LNCaP clone FGC (cell line): Measurements from ENCODE around the gene UBE2Q1.

Source experiments
- DNase-seq: peaks from one replicate; pipeline ENCODE4 v3.0.0-alpha.2; 2011; ENCODE audit warnings: low read depth
- H3K4me3 ChIP-seq: 2 replicates; pipeline ENCODE4 v1.5.1; 2011; ENCODE audit warnings: mild to moderate bottlenecking, low read depth, low read length, control low read depth
- CTCF ChIP-seq: IDR thresholded peaks from 2 replicates; pipeline ENCODE4 v1.5.1; 2012; ENCODE audit warnings: mild to moderate bottlenecking; ENCODE audit not compliant: control insufficient read depth, insufficient read depth; ENCODE audit errors: extremely low read depth

UBE2Q1 gene

DNA sequence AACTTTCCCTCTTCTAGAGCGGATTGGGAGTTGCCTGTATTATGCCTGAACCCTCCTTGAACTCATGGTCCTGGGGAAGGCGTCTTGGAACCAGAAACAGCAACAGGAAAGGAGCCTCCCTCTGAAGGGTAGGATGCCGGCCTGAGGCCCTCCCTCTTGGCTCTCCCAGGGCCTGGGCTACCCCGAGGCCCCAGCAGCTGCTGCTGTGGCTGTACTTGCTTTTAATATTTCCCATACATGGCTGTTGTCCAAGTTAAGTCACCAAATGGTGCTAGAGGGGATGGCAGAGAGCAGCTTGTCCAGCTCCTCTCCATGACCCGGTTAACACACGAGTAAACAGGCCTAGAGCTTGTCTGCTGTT lies 19.6 kb upstream of the UBE2Q1 start:
- no peak for TF ChIP-seq CTCF
- DNase-seq = no peak
- H3K4me3 ChIP-seq = no peak overlapping the region

GRCh38 chr1:154577346-154578057 lies 19.0 kb upstream of the UBE2Q1 start:
- H3K4me3 ChIP-seq = no peak overlapping the region
- no peak for TF ChIP-seq CTCF
- DNase-seq = no peak

- no peak overlapping the region for H3K4me3 ChIP-seq
- no peak for DNase-seq
- no peak for TF ChIP-seq CTCF
Observed at GRCh38 chr1:154575951-154576566, 17.6 kb upstream of the UBE2Q1 start.

- no peak overlapping the region for H3K4me3 ChIP-seq
- DNase-seq = no peak
- TF ChIP-seq CTCF = no peak
Observed at GRCh38 chr1:154575147-154575927, 16.9 kb upstream of the UBE2Q1 start.

DNA sequence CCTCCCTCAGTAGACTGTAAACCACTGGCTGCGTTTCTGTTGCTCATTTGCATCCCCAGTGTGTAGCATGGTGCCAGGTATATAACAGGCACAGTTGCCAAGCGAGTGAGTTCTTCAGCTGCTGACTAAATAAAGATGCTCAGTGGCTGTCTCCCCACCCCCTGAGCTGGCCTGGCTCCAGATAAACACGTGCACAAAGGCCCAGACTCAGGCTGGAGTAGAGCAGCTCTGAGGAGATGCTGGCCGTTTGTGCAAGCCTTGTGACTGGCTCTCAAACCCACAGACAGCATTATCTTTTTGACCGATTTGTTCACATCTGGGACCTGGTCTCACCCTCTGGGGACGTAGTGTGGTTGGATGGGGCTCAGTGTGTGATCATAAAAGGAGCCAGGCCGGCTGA lies 16.3 kb upstream of the UBE2Q1 start:
- H3K4me3 ChIP-seq = no peak overlapping the region
- DNase-seq = peak; percentile 63
- no peak for TF ChIP-seq CTCF

DNA sequence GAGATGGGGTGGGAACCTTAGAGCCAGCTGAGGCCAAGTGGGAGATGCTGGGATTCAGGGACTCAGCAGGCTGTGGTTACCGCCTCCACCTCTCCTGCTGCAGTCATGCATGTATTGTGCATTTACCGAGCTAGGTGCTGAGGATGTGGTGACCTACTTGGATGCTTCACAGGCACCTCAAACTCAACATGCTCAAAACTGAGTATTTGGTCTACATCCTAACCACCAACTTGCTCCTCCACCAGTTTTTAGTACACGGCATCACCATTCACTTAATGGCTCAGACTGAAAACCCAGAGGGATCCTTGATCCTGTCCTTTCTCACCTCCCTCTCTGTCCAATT lies 14.7 kb upstream of the UBE2Q1 start:
- DNase-seq = no peak
- no peak for TF ChIP-seq CTCF
- H3K4me3 ChIP-seq = no peak overlapping the region
